ENCODE data around the gene POLA1. TPM values are rescaled to one million over a fixed set of nuclear protein-coding genes. Genes with fewer than 3 reads are reported as not detected.

Gene POLA1
- polyA plus RNA-seq, 1 donor from 2014 or later = 5.8 TPM

DNA sequence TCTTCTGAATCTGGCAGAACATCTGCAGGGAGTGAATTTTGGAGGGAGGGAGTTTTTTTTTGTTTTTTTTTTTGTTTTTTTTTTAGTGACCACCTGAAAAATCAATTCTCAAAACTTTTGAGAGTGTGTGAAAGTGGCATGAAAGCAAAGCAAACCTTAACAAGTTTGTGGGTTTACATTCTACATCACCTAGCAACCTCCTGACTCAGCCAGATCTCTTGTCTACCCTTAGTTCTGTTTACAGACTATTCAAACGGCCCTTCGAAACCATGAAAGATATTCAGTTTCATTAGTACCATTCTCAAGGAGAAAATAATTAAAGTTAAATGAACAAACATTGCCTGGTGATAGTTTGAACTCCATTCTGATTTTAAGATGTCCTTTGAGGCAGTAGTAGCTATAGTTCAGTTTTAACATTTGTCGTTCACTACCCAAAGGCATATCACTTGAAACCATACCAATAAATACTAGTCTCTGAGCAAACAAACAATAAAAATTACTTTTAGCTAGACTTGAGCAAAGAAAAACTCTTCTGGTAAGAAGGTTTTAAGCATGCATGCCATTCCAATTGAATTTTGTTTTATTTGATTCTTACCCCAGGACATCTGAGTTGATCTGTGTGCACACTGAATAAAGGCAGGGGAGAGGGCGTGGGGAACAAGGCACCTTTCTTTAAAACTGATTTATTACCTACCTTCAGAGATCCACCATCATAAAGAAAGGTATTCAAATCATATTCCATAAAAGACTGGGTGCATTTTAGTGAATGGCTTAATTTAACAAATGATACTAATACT is 184.3 kb downstream of the POLA1 start:
- no peak overlapping the region for H3K9ac ChIP-seq (ENCODE audit: low read length)
- no peaks in the 10 kb centered on the region for H4K20me1 ChIP-seq (ENCODE audit: insufficient read depth)
- H3K4me3 ChIP-seq (ENCODE audit: low read length) = no peak overlapping the region
- no peaks in the 10 kb centered on the region for H3K79me2 ChIP-seq (replicated peaks; ENCODE audit: insufficient read depth, low read length)
- H3K27ac ChIP-seq (ENCODE audit: low read length) = no peak overlapping the region
- H3K27me3 ChIP-seq (ENCODE audit: insufficient read depth, low read depth, low read length) = no peaks in the 10 kb centered on the region
- H3K36me3 ChIP-seq (ENCODE audit: insufficient read depth, low read length) = no peaks in the 10 kb centered on the region
- TF ChIP-seq POLR2AphosphoS5 (IDR thresholded peaks at IDR 0.05) (no peak), EP300 (conservative IDR thresholded peaks at IDR 0.05; ENCODE audit: poor library complexity, severe bottlenecking) (no peak), SMC3 (conservative IDR thresholded peaks at IDR 0.05; ENCODE audit: poor library complexity) (no peak), MXI1 (conservative IDR thresholded peaks at IDR 0.05; ENCODE audit: poor library complexity, severe bottlenecking) (no peak)
- TF ChIP-seq, protein P1, sequence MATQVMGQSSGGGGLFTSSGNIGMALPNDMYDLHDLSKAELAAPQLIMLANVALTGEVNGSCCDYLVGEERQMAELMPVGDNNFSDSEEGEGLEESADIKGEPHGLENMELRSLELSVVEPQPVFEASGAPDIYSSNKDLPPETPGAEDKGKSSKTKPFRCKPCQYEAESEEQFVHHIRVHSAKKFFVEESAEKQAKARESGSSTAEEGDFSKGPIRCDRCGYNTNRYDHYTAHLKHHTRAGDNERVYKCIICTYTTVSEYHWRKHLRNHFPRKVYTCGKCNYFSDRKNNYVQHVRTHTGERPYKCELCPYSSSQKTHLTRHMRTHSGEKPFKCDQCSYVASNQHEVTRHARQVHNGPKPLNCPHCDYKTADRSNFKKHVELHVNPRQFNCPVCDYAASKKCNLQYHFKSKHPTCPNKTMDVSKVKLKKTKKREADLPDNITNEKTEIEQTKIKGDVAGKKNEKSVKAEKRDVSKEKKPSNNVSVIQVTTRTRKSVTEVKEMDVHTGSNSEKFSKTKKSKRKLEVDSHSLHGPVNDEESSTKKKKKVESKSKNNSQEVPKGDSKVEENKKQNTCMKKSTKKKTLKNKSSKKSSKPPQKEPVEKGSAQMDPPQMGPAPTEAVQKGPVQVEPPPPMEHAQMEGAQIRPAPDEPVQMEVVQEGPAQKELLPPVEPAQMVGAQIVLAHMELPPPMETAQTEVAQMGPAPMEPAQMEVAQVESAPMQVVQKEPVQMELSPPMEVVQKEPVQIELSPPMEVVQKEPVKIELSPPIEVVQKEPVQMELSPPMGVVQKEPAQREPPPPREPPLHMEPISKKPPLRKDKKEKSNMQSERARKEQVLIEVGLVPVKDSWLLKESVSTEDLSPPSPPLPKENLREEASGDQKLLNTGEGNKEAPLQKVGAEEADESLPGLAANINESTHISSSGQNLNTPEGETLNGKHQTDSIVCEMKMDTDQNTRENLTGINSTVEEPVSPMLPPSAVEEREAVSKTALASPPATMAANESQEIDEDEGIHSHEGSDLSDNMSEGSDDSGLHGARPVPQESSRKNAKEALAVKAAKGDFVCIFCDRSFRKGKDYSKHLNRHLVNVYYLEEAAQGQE (IDR thresholded peaks at IDR 0.05; ENCODE audit: borderline replicate concordance) = no peak
- TF ChIP-seq, protein P2, sequence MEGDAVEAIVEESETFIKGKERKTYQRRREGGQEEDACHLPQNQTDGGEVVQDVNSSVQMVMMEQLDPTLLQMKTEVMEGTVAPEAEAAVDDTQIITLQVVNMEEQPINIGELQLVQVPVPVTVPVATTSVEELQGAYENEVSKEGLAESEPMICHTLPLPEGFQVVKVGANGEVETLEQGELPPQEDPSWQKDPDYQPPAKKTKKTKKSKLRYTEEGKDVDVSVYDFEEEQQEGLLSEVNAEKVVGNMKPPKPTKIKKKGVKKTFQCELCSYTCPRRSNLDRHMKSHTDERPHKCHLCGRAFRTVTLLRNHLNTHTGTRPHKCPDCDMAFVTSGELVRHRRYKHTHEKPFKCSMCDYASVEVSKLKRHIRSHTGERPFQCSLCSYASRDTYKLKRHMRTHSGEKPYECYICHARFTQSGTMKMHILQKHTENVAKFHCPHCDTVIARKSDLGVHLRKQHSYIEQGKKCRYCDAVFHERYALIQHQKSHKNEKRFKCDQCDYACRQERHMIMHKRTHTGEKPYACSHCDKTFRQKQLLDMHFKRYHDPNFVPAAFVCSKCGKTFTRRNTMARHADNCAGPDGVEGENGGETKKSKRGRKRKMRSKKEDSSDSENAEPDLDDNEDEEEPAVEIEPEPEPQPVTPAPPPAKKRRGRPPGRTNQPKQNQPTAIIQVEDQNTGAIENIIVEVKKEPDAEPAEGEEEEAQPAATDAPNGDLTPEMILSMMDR (IDR thresholded peaks at IDR 0.05; ENCODE audit: poor library complexity, severe bottlenecking) = no peak
- no peaks in the 10 kb centered on the region for H3K9me3 ChIP-seq (ENCODE audit: low read length)
- no peaks in the 10 kb centered on the region for H3K9me2 ChIP-seq (ENCODE audit: insufficient read depth, low read length)
- no peak overlapping the region for H2AFZ ChIP-seq (ENCODE audit: low read depth, low read length)
- no peaks in the 10 kb centered on the region for H3F3A ChIP-seq (ENCODE audit: insufficient read depth, low read length, poor library complexity, severe bottlenecking)
- no peak overlapping the region for H3K4me2 ChIP-seq (ENCODE audit: low read length)

- TF ChIP-seq EP300 (conservative IDR thresholded peaks at IDR 0.05; ENCODE audit: poor library complexity, severe bottlenecking) (no peak), TAF1 (IDR thresholded peaks at IDR 0.05; ENCODE audit: low read depth) (no peak), POLR2AphosphoS5 (IDR thresholded peaks at IDR 0.05) (no peak), MXI1 (conservative IDR thresholded peaks at IDR 0.05; ENCODE audit: poor library complexity, severe bottlenecking) (no peak), SMC3 (conservative IDR thresholded peaks at IDR 0.05; ENCODE audit: poor library complexity) (no peak)
- TF ChIP-seq, protein P2 (IDR thresholded peaks at IDR 0.05; ENCODE audit: poor library complexity, severe bottlenecking) = no peak
- Histone ChIP-seq H3K9me3 (ENCODE audit: low read length) (no peaks in the 10 kb centered on the region), H3K36me3 (ENCODE audit: insufficient read depth, low read length) (no peaks in the 10 kb centered on the region), H3K27me3 (ENCODE audit: insufficient read depth, low read depth, low read length) (no peaks in the 10 kb centered on the region), H3K9me2 (ENCODE audit: insufficient read depth, low read length) (no peaks in the 10 kb centered on the region), H3K4me2 (ENCODE audit: low read length) (no peak overlapping the region), H3K27ac (ENCODE audit: low read length) (peak overlapping the region; percentile 20), H3K9ac (ENCODE audit: low read length) (no peak overlapping the region), H3F3A (ENCODE audit: insufficient read depth, low read length, poor library complexity, severe bottlenecking) (no peaks in the 10 kb centered on the region), H2AFZ (ENCODE audit: low read depth, low read length) (no peak overlapping the region), H3K4me3 (ENCODE audit: low read length) (no peak overlapping the region), H4K20me1 (ENCODE audit: insufficient read depth) (no peaks in the 10 kb centered on the region), H3K79me2 (replicated peaks; ENCODE audit: insufficient read depth, low read length) (no peaks in the 10 kb centered on the region)
Observed at GRCh38 chrX:24879679-24880078, 186.0 kb downstream of the POLA1 start.
